NB4 (cell line): ENCODE data around the gene ARX.

ENCODE experiments used
- POLR2A ChIP-seq: IDR thresholded peaks from 2 replicates; pipeline ENCODE4 v1.6.1; 2011; ENCODE audit warnings: mild to moderate bottlenecking; ENCODE audit not compliant: insufficient read length; ENCODE audit errors: extremely low read depth
- TF ChIP-seq, protein P1 (sequence below): IDR thresholded peaks from one replicate; pipeline ENCODE4 v1.5.1; 2012; ENCODE audit warnings: low read depth, low read length

DNA sequence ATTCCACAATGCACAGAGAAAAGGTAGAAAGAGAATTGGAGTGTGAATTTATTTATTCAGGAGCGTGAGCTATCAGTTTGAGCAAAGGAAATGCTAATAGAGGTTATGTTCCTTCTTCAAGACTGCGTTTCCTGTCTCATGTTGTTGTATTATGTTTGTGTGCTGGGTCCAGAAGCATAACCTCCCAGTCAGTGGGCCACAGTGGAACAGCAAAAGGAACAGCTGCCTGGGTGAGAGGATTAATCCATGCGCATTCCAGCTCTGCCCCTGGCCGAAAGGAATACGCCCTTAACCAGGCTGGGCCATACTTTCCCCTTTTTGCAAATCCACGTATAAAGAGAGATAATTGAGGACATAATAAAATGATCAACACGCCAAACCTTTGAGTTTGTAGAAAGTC lies 32.4 kb upstream of the ARX start:
- no peak for TF ChIP-seq POLR2A
- TF ChIP-seq, protein P1, sequence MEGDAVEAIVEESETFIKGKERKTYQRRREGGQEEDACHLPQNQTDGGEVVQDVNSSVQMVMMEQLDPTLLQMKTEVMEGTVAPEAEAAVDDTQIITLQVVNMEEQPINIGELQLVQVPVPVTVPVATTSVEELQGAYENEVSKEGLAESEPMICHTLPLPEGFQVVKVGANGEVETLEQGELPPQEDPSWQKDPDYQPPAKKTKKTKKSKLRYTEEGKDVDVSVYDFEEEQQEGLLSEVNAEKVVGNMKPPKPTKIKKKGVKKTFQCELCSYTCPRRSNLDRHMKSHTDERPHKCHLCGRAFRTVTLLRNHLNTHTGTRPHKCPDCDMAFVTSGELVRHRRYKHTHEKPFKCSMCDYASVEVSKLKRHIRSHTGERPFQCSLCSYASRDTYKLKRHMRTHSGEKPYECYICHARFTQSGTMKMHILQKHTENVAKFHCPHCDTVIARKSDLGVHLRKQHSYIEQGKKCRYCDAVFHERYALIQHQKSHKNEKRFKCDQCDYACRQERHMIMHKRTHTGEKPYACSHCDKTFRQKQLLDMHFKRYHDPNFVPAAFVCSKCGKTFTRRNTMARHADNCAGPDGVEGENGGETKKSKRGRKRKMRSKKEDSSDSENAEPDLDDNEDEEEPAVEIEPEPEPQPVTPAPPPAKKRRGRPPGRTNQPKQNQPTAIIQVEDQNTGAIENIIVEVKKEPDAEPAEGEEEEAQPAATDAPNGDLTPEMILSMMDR, result no peak
